GM21825 (cell line): Measurements from ENCODE around the gene FNBP1.
"Not testable (repeated sequence)": the region's sequence is repeated elsewhere in the genome, so short reads cannot be mapped to it uniquely, and the experiment has no call there.

Experiments
- ATAC-seq: cut with Tn5 transposase; IDR thresholded peaks from one replicate; pipeline ENCODE4 v1.9.1; 2021; ENCODE audit warnings: mild to moderate bottlenecking, moderate library complexity; ENCODE audit not compliant: unreplicated experiment

FNBP1 gene

GRCh38 chr9:130022566-130023143 lies 20.3 kb downstream of the FNBP1 start:
- no peak for ATAC-seq

- not testable (repeated sequence) for ATAC-seq
These were observed 21.1 kb downstream of the FNBP1 start for GRCh38 chr9:130021842-130022241.

GRCh38 chr9:130021123-130021522 lies 21.9 kb downstream of the FNBP1 start:
- ATAC-seq, result no peak

GRCh38 chr9:130020618-130021017 lies 22.4 kb downstream of the FNBP1 start:
- no peak for ATAC-seq

- no peak for ATAC-seq
These were observed 24.7 kb downstream of the FNBP1 start for GRCh38 chr9:130018265-130018664.

GRCh38 chr9:130017510-130017909 lies 25.5 kb downstream of the FNBP1 start:
- not testable (repeated sequence) for ATAC-seq

- ATAC-seq, result no peak
These were observed 25.9 kb downstream of the FNBP1 start for GRCh38 chr9:130017076-130017475.

- no peak for ATAC-seq
These were observed 27.5 kb downstream of the FNBP1 start for GRCh38 chr9:130015353-130016019.

GRCh38 chr9:130013326-130013725 lies 29.7 kb downstream of the FNBP1 start:
- no peak for ATAC-seq

- peak; percentile 48 for ATAC-seq
These were observed 32.6 kb downstream of the FNBP1 start for GRCh38 chr9:130010151-130010988.

GRCh38 chr9:130009546-130009945 lies 33.4 kb downstream of the FNBP1 start:
- not testable (repeated sequence) for ATAC-seq

- ATAC-seq, result no peak
These were observed 34.5 kb downstream of the FNBP1 start for GRCh38 chr9:130008538-130008937.

GRCh38 chr9:130006952-130007351 lies 36.0 kb downstream of the FNBP1 start:
- not testable (repeated sequence) for ATAC-seq

GRCh38 chr9:130003943-130004552 lies 38.9 kb downstream of the FNBP1 start:
- ATAC-seq, result no peak

GRCh38 chr9:130002320-130002719 lies 40.7 kb downstream of the FNBP1 start:
- ATAC-seq, result no peak

GRCh38 chr9:130001190-130001589 lies 41.8 kb downstream of the FNBP1 start:
- no peak for ATAC-seq

GRCh38 chr9:129999141-129999510 lies 43.9 kb downstream of the FNBP1 start:
- ATAC-seq, result no peak

GRCh38 chr9:129998491-129999140 lies 44.4 kb downstream of the FNBP1 start:
- no peak for ATAC-seq

- ATAC-seq, result not testable (repeated sequence)
These were observed 45.3 kb downstream of the FNBP1 start for GRCh38 chr9:129997706-129998105.

GRCh38 chr9:129996161-129996830 lies 46.7 kb downstream of the FNBP1 start:
- no peak for ATAC-seq
